Neural cell (in vitro differentiated cells): ENCODE data around the gene SUN5. TPM values are rescaled to one million over a fixed set of nuclear protein-coding genes. Genes with fewer than 3 reads are reported as not detected.

Experiments
- H2AFZ ChIP-seq: fragments of 200-600, 300-800 bp; sonication (generic), shearing (Covaris generic); 2 replicates; pipeline ENCODE4 v1.6.0; 2014; ENCODE audit warnings: low read depth, mild to moderate bottlenecking, antibody characterized with exemption, low read length, moderate library complexity
- H3F3A ChIP-seq: fragments of 200-600 bp; shearing (Covaris generic); 2 replicates; pipeline ENCODE4 v1.6.1; 2016; ENCODE audit warnings: mild to moderate bottlenecking, moderate library complexity, mixed read lengths, antibody characterized with exemption, low read length; ENCODE audit not compliant: insufficient read depth, poor library complexity, severe bottlenecking
- H3K27ac ChIP-seq: fragments of 200-600, 300-800 bp; sonication (generic), shearing (Covaris generic); 2 replicates; pipeline ENCODE4 v1.5.1; 2014; ENCODE audit warnings: mild to moderate bottlenecking, low read length, moderate library complexity
- H3K27me3 ChIP-seq: fragments of 300-800, 200-600 bp; sonication (generic), shearing (Covaris generic); 2 replicates; pipeline ENCODE4 v1.6.0; 2014; ENCODE audit warnings: mild to moderate bottlenecking, low read depth, low read length, moderate library complexity; ENCODE audit not compliant: insufficient read depth
- H3K36me3 ChIP-seq: fragments of 300-800, 200-600 bp; sonication (generic), shearing (Covaris generic); 2 replicates; pipeline ENCODE4 v1.5.1; 2014; ENCODE audit warnings: mild to moderate bottlenecking, antibody characterized with exemption, low read length, moderate library complexity; ENCODE audit not compliant: insufficient read depth
- H3K4me2 ChIP-seq: fragments of 300-800, 200-600 bp; sonication (generic), shearing (Covaris generic); 2 replicates; pipeline ENCODE4 v1.6.0; 2014; ENCODE audit warnings: mild to moderate bottlenecking, low read length
- H3K4me3 ChIP-seq: fragments of 300-800, 200-600 bp; sonication (generic), shearing (Covaris generic); 2 replicates; pipeline ENCODE4 v1.5.1; 2014; ENCODE audit warnings: mild to moderate bottlenecking, low read length, moderate library complexity
- H3K79me2 ChIP-seq: fragments of 200-600 bp; shearing (Covaris generic); replicated peaks from 2 replicates; pipeline ENCODE4 v1.6.0; 2014; ENCODE audit warnings: mild to moderate bottlenecking, low read length, moderate library complexity; ENCODE audit not compliant: insufficient read depth
- H3K9ac ChIP-seq: fragments of 300-800, 200-600 bp; sonication (generic), shearing (Covaris generic); 2 replicates; pipeline ENCODE4 v1.6.1; 2016; ENCODE audit warnings: mild to moderate bottlenecking, low read length, mixed read lengths
- H3K9me2 ChIP-seq: fragments of 200-600 bp; shearing (Covaris generic); 2 replicates; pipeline ENCODE4 v1.6.1; 2016; ENCODE audit warnings: mild to moderate bottlenecking, low read length, mixed read lengths; ENCODE audit not compliant: insufficient read depth
- H3K9me3 ChIP-seq: fragments of 200-600, 300-800 bp; sonication (generic), shearing (Covaris generic); 2 replicates; pipeline ENCODE4 v1.6.1; 2016; ENCODE audit warnings: mild to moderate bottlenecking, mixed run types, low read length, moderate library complexity, mixed read lengths
- H4K20me1 ChIP-seq: fragments of 200-600 bp; shearing (Covaris generic); 2 replicates; pipeline ENCODE4 v1.6.1; 2016; ENCODE audit warnings: mild to moderate bottlenecking, mixed run types; ENCODE audit not compliant: insufficient read depth
- CTCF ChIP-seq: fragments of 450-650 bp; IDR thresholded peaks from 2 replicates; pipeline ENCODE4 v1.5.1; 2014; ENCODE audit warnings: antibody characterized with exemption, mild to moderate bottlenecking, moderate library complexity; ENCODE audit not compliant: poor library complexity, severe bottlenecking
- EP300 ChIP-seq: fragments of 450-650 bp; conservative IDR thresholded peaks from 2 replicates; pipeline ENCODE4 v1.6.1; 2014; ENCODE audit warnings: antibody characterized with exemption, mild to moderate bottlenecking, moderate library complexity; ENCODE audit not compliant: poor library complexity, severe bottlenecking
- EZH2 ChIP-seq: fragments of 200-600, 300-800 bp; shearing (Covaris generic), sonication (generic); IDR thresholded peaks from 2 replicates; pipeline ENCODE4 v1.6.1; 2014; ENCODE audit warnings: antibody characterized with exemption, low read length, borderline replicate concordance, mild to moderate bottlenecking; ENCODE audit not compliant: insufficient read depth, poor library complexity, severe bottlenecking
- MXI1 ChIP-seq: fragments of 450-650 bp; conservative IDR thresholded peaks from 2 replicates; pipeline ENCODE4 v1.6.1; 2014; ENCODE audit warnings: antibody characterized with exemption, mild to moderate bottlenecking; ENCODE audit not compliant: poor library complexity, severe bottlenecking
- POLR2AphosphoS5 ChIP-seq: IDR thresholded peaks from 2 replicates; pipeline ENCODE4 v1.6.1; 2012
- RAD21 ChIP-seq: fragments of 450-650 bp; conservative IDR thresholded peaks from 2 replicates; pipeline ENCODE4 v1.6.1; 2014; ENCODE audit warnings: antibody characterized with exemption, mild to moderate bottlenecking, moderate library complexity
- REST ChIP-seq: IDR thresholded peaks from 2 replicates; pipeline ENCODE4 v1.6.1; 2012; ENCODE audit warnings: borderline replicate concordance
- SMC3 ChIP-seq: fragments of 450-650 bp; conservative IDR thresholded peaks from 2 replicates; pipeline ENCODE4 v1.6.1; 2014; ENCODE audit warnings: antibody characterized with exemption, mild to moderate bottlenecking, moderate library complexity; ENCODE audit not compliant: poor library complexity
- TAF1 ChIP-seq: IDR thresholded peaks from 2 replicates; pipeline ENCODE4 v1.6.1; 2012; ENCODE audit warnings: low read depth
- polyA plus RNA-seq: library from polyadenylated mRNA; depleted of rRNA; stranded (reverse); fragments of >200 nt; gene quantifications from 2 replicates; pipeline ENCODE4 v1.2.3, GENCODE V29; 2014

SUN5 gene
- polyA plus RNA-seq, 1 donor from 2014 or later = not detected

GRCh38 chr20:32977281-32978008 is 26.8 kb downstream of the SUN5 start:
- no peak overlapping the region for H2AFZ ChIP-seq
- no peaks in the 10 kb centered on the region for H3F3A ChIP-seq
- H4K20me1 ChIP-seq = no peaks in the 10 kb centered on the region
- H3K9me2 ChIP-seq = no peaks in the 10 kb centered on the region
- TF ChIP-seq TAF1 (no peak), CTCF (no peak), REST (no peak), MXI1 (no peak), POLR2AphosphoS5 (no peak), RAD21 (no peak), SMC3 (no peak), EZH2 (no peak), EP300 (no peak)
- no peak overlapping the region for H3K4me2 ChIP-seq
- H3K9me3 ChIP-seq = no peaks in the 10 kb centered on the region
- H3K36me3 ChIP-seq = no peaks in the 10 kb centered on the region
- no peaks in the 10 kb centered on the region for H3K27me3 ChIP-seq
- H3K4me3 ChIP-seq = no peak overlapping the region
- H3K79me2 ChIP-seq = no peaks in the 10 kb centered on the region
- H3K27ac ChIP-seq = no peak overlapping the region
- no peak overlapping the region for H3K9ac ChIP-seq

- no peak overlapping the region for H3K4me3 ChIP-seq
- no peaks in the 10 kb centered on the region for H3K9me3 ChIP-seq
- no peak overlapping the region for H3K27ac ChIP-seq
- no peak overlapping the region for H3K9ac ChIP-seq
- no peak overlapping the region for H2AFZ ChIP-seq
- no peaks in the 10 kb centered on the region for H3K27me3 ChIP-seq
- no peaks in the 10 kb centered on the region for H3K36me3 ChIP-seq
- H3F3A ChIP-seq = no peaks in the 10 kb centered on the region
- no peaks in the 10 kb centered on the region for H3K79me2 ChIP-seq
- H3K4me2 ChIP-seq = no peak overlapping the region
- no peak for TF ChIP-seq MXI1
- no peak for TF ChIP-seq RAD21
- no peak for TF ChIP-seq EZH2
- no peak for TF ChIP-seq TAF1
- TF ChIP-seq POLR2AphosphoS5 = no peak
- no peak for TF ChIP-seq REST
- no peak for TF ChIP-seq CTCF
- TF ChIP-seq EP300 = no peak
- no peak for TF ChIP-seq SMC3
- no peaks in the 10 kb centered on the region for H3K9me2 ChIP-seq
- H4K20me1 ChIP-seq = no peaks in the 10 kb centered on the region
These were observed 27.5 kb downstream of the SUN5 start for GRCh38 chr20:32976746-32977145.
